HG03025 (cell line): ENCODE results near the gene ADCY3.
"Not testable (repeated sequence)": the region's sequence is repeated elsewhere in the genome, so short reads cannot be mapped to it uniquely, and the experiment has no call there.

Experiments used
- ATAC-seq: cut with Tn5 transposase; IDR thresholded peaks from one replicate; pipeline ENCODE4 v1.9.1; 2021; ENCODE audit warnings: mild to moderate bottlenecking, moderate library complexity; ENCODE audit not compliant: unreplicated experiment, low FRiP score

The ADCY3 gene

GRCh38 chr2:24853996-24854395, 66.0 kb downstream of the ADCY3 start:
- no peak for ATAC-seq

DNA sequence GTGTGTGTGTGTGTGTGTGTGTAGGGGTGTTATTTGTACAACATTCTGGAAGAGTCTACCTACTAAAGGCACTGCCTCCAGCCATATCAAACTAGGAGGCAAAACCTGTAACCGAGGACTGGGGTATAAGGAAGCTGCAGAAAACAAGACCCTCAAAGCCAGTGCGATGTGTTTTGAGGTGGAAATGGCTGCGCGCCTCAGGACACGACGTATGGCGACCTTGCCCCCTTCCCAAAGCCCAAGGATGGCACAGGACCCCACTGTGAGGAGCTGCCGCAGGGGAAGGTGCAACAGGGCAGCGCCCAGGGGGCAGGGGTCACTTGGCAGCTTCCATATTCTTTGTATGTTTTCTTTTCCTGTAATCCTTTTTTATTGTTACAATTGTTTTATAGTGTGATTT, 67.0 kb downstream of the ADCY3 start:
- ATAC-seq, result no peak

- no peak for ATAC-seq
These were observed 67.5 kb downstream of the ADCY3 start for GRCh38 chr2:24852431-24853020.

- no peak for ATAC-seq
These were observed 68.0 kb downstream of the ADCY3 start for GRCh38 chr2:24852026-24852425.

- ATAC-seq, result no peak
These were observed 69.1 kb downstream of the ADCY3 start for GRCh38 chr2:24850944-24851343.

DNA sequence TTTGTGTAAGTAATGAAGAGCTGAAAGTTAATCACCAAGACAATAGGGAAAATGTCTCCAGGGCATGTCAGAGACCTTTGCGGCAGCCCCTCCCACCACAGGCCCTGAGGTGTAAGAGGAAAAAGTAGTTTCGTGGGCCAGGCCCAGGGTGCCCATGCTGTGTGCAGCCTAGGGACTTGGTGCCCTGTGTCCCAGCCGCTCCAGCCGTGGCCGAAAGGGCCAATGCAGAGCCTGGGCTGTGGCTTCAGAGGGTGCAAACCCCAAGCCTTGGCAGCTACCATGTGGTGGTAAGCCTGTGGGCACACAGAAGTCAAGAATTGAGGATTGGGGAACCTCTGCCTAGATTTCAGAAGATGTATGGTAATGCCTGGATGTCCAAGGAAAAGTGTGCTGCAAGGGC, 74.3 kb downstream of the ADCY3 start:
- ATAC-seq, result no peak

GRCh38 chr2:24844023-24844685, 75.9 kb downstream of the ADCY3 start:
- no peak for ATAC-seq

DNA sequence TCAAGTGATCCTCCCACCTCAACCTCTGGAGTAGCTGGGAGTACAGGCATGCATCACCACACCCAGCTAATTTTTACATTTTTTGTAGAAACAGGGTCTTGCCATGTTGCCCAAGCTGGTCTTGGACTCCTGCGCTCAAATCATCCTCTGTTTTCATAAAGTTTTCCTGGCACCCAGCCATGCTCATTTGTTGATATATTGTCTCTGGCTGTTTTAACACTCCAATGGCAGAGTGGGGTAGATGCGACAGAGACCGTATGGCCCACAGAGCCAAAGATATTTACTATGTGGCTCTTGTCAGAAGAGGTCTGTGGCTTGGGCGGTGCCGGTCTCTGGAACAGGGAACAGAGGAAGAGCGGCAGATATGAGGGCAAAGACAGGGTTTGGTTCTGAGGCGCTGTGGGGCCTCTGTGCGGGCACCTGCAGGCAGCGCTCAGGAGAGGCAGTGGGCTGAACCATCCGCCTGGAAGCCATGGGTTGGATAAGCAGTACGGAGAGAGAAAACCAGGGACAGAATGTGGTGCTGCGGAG, 76.6 kb downstream of the ADCY3 start:
- ATAC-seq, result no peak

DNA sequence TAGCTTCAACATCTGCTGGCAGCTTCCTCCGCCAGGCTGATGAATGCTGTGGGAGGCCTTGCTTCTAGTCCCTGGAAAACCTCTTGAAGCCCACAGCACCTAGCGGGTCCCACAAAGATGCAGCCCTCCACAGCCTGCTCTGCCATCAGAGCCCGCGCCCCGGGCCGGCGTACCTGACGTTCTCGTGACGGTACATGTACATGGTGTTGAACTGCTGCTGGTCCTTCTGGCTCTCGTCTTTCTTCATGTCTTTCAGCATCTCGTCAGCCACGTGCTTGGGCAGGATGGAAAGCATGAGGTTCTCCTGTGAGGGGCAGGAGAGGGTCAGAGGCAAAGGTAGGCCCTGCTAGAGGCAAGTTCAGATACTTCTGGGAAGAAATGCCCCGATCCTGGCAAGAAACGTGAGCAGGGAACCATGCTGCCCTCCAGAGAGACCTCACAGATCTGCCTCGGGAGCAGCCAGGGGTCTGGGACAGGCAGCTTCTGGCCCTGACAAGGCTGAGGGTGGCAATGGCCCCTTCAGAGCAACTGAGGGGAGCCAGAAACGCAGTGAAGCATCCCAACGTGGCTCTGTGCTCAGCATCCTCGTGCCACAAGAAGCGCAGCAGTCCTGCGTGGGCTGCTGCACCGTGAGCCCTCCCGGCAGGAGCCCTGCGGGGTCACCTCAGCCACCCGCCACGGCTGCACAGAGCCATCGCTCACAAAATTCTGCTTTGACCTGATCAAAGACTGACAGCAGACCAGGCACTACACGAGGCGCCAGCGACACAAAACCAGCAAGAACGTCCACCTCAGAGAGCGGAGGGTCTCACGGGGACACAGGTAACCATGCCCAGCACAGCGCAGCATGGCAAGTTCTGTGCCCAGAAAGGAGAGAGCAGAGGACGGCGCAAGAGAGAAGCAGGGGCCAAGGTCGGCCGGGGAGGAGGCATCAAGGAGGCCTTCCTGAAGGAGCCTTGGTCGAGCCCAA, 77.7 kb downstream of the ADCY3 start:
- ATAC-seq, result no peak

DNA sequence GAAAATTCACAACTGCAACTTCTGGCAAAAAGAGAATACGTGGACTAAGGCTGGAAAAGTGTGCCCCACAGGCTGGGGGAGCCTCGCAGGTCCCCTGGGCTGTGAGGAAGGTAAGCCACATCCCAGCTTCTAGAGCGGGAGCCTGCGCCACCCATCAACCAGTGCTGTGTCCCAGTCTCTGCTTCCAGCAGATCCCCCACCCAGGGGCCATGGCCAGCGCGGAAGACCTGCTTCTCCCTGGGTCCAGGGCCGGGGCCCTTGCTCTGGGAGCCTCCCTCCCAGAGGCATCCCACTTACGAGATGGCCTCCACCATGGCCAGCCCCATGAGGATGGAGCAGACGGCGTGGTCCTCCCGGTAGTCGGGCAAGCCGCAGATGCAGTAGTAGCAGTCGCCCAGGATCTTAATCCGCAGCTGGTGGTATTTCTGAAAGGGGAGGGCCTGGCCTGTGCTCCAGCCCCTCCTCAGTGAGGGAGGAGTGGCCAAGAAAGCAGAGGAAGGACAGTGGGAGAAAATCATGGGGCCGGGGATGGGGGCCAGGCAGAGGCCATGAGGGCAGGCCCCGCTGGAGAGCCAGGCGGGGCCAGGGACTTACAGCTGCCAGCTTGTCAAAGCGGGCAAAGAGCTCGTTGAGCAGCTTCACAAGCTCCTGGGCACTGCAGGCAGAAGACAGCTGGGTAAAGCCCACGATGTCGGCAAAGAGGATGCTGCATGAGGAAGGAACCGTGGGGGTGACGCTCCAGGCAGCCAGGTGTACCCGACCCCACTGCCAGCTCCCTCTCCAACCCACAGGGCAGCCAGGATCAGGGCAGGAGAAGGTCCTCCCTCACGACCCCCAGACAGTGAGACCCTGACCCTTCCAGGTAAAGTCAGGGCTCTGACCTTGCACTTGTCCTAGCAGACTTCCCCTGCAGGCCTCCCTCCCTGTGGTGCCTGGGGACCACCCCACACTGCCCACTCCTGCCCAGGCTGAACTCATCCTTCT, 78.8 kb downstream of the ADCY3 start:
- no peak for ATAC-seq

DNA sequence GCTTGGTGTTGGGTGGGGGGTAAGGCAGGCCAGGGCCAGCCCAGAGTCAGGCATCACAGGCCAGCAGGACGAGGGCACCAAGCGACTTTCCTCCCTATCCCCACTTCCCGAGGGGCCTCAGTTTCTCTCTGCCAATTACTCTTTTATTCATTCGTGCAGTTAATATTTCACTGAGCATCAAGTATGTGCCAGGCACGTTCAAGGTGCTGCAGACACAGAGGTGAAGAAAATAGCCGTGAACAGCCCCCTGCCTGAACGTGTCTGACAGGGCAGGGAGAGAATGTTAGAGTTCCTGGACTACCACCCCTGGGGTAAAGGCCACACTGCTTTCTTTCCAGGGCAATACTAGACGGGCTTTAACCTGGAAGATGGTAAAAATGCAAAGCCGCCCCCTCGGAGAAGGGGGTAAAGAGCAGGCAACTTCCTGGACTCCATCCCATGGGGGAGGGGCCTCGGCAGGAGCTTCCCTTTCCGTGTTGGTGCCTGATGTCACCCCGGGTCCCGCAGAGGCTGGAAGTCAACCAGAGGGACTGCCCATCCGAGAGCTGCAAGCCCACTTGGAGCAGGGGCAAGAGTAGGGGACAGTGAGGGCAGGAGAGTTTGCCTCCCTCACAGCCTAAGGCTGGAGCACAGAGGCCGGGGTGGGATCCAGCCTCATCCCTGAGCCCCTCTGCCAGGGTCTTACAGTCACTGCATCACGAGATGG, 79.7 kb downstream of the ADCY3 start:
- no peak for ATAC-seq

GRCh38 chr2:24839729-24840128, 80.3 kb downstream of the ADCY3 start:
- no peak for ATAC-seq

DNA sequence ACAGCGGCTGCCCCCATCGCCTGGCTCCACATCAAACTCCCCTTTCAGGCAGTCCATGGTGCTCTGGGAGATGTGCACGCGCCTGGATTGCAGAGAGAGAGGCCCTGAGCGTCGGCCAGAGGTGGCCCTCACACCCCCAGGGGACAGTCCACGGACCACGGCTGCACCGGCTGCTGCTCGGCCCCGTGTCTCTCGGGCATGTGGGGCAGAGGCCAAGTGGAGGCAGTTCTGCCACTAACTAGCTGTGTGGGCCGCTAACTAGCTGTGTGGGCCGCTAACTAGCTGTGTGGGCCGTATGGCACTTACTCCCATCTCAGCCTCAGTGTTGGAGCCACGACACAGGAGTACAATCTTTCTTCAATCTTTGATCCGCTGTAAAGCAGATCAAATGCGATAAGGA, 81.5 kb downstream of the ADCY3 start:
- ATAC-seq, result no peak

DNA sequence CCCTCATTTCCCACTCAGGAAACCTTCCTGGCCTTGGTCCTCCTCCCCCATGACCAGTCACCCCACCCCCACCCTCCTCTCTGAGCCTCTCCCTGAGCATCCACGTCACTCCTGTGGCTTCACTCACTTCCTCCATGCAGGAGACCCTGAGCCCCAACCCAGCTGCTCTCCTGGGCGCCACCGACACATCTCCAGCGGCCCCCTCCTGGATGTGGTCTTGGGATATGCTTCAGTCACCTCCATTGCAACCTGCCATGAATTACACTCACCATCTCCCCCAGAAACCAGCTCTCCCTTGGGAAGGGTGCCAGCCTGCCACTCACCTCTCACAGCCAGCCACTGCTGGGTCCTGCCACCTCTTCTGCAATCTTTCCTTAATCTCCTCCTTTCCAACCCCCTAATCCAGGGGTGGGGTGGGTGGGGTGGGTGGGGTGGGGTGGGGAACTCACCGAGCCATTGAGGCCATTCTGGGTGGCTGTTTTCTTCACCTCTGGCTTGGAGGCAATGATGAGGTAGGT, 82.0 kb downstream of the ADCY3 start:
- no peak for ATAC-seq

- no peak for ATAC-seq
These were observed 83.3 kb downstream of the ADCY3 start for GRCh38 chr2:24836706-24837105.

DNA sequence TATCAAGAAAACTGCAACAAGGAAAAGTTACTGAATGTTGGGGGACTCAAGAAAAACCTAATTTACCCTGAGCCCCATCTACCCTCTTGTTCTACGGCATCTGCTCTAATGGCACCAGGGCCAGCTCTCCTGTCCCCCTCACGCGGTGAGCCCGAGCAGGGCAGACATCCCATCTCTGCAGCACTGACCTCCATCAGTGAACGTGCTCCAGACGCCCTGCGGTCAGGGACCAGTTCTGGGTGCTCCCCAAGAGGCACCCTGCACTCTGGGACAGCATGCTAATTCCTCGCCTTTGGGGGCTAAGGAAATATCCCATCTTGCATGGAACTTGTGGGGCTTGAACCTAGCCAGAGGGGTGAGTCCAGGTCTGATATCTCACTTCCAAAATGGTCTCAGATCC, 83.8 kb downstream of the ADCY3 start:
- no peak for ATAC-seq

- ATAC-seq, result not testable (repeated sequence)
These were observed 84.6 kb downstream of the ADCY3 start for GRCh38 chr2:24835411-24835810.

GRCh38 chr2:24834733-24835395, 85.2 kb downstream of the ADCY3 start:
- ATAC-seq, result no peak
